Endothelial cell of umbilical vein (primary cell): Measurements from ENCODE around the gene CDH23. TPM values are rescaled to one million over a fixed set of nuclear protein-coding genes. Genes with fewer than 3 reads are reported as not detected.

Experiments used
- BruUV-seq: library from RNA; stranded (reverse); fragments of 400-500 nt; replicated peaks from 2 replicates; lab custom pipeline; 2021; lab: Mats Ljungman, UMichigan
- CTCF ChIA-PET: fragments of 300-600, 350-600 bp; sonication (Branson Sonifier 250); formaldehyde crosslinking; loops from one replicate; lab custom pipeline; 2021; ENCODE audit warnings: antibody characterized with exemption, inconsistent platforms; lab: Charles Lee
- POLR2A ChIA-PET: fragments of 300-600, 350-600 bp; sonication (Branson Sonifier 250); formaldehyde crosslinking; loops from one replicate; lab custom pipeline; 2021; ENCODE audit warnings: antibody characterized with exemption, inconsistent platforms; lab: Charles Lee
- DNase-seq: peaks from one replicate; pipeline ENCODE4 v3.0.0-alpha.2; 2011; ENCODE audit warnings: low read depth, low spot score
- FAIRE-seq: peaks from 2 replicates; lab custom pipeline; 2011; peaks lifted over from hg19 to GRCh38; lab: Jason Lieb, UNC
- H2AFZ ChIP-seq: 2 replicates; pipeline ENCODE4 v1.6.0; 2012; ENCODE audit warnings: low read depth, low read length, control low read depth, inconsistent platforms
- H3K27ac ChIP-seq: 2 replicates; pipeline ENCODE4 v1.5.1; 2011; ENCODE audit warnings: low read depth, mild to moderate bottlenecking, control low read depth, low read length, moderate library complexity; ENCODE audit not compliant: insufficient read depth
- H3K27me3 ChIP-seq, 2 experiments: 2 replicates each; pipeline versions ENCODE4 v1.6.0 to v1.6.1; 2011; ENCODE audit warnings: low read length in 2 of 2, mixed read lengths in 1 of 2; ENCODE audit not compliant: control insufficient read depth in 2 of 2, insufficient read depth in 2 of 2
- H3K36me3 ChIP-seq, 2 experiments: 2 replicates in 1 of 2; 3 replicates in 1 of 2; pipeline ENCODE4 v1.5.1; 2011; ENCODE audit warnings: low read length in 2 of 2, mild to moderate bottlenecking in 1 of 2, moderate library complexity in 1 of 2; ENCODE audit not compliant: control insufficient read depth in 2 of 2, insufficient read depth in 2 of 2; ENCODE audit errors: extremely low read depth in 1 of 2
- H3K4me1 ChIP-seq: 3 replicates; pipeline ENCODE4 v1.5.1; 2011; ENCODE audit warnings: mild to moderate bottlenecking, low read length; ENCODE audit not compliant: control insufficient read depth, insufficient read depth; ENCODE audit errors: extremely low read depth
- H3K4me2 ChIP-seq: 2 replicates; pipeline ENCODE4 v1.6.1; 2011; ENCODE audit warnings: low read length, control low read depth, mixed read lengths; ENCODE audit not compliant: insufficient read depth
- H3K4me3 ChIP-seq, 3 experiments: fragments of 200-600 bp in 1 of 3; sonication (generic), shearing (Covaris generic) in 1 of 3; replicated peaks in 1 of 3; 2 replicates each; pipeline ENCODE4 v1.5.1; 2011 to 2016; ENCODE audit warnings: control low read depth in 3 of 3, low read length in 3 of 3, mild to moderate bottlenecking in 2 of 3, inconsistent platforms in 1 of 3, low read depth in 1 of 3, moderate library complexity in 1 of 3; ENCODE audit not compliant: insufficient read depth in 1 of 3
- H3K79me2 ChIP-seq: 2 replicates; pipeline ENCODE4 v1.6.0; 2012; ENCODE audit warnings: low read length, inconsistent platforms; ENCODE audit not compliant: control insufficient read depth, insufficient read depth
- H3K9ac ChIP-seq: replicated peaks from 2 replicates; pipeline ENCODE3; 2011; ENCODE audit warnings: low read length, control low read depth; ENCODE audit not compliant: insufficient read depth; ENCODE audit errors: extremely low read depth
- H3K9me1 ChIP-seq: replicated peaks from 3 replicates; pipeline ENCODE4 v1.6.0; 2011; ENCODE audit warnings: mild to moderate bottlenecking, low read length; ENCODE audit not compliant: control insufficient read depth, insufficient read depth; ENCODE audit errors: extremely low read depth
- H3K9me3 ChIP-seq: replicated peaks from 2 replicates; pipeline ENCODE4 v1.5.1; 2012; ENCODE audit warnings: low read length, inconsistent platforms; ENCODE audit not compliant: control insufficient read depth, insufficient read depth
- H4K20me1 ChIP-seq: replicated peaks from 2 replicates; pipeline ENCODE3; 2011; ENCODE audit warnings: mild to moderate bottlenecking, low read length; ENCODE audit not compliant: control insufficient read depth, insufficient read depth; ENCODE audit errors: extremely low read depth
- CTCF ChIP-seq, 2 donors: IDR thresholded peaks; 1 replicate in 1 of 2; 2 replicates in 1 of 2; pipeline ENCODE4 v1.5.1; 2011; ENCODE audit warnings: low read length in 2 of 2, mild to moderate bottlenecking in 2 of 2, moderate library complexity in 2 of 2, control low read depth in 1 of 2, inconsistent platforms in 1 of 2, low read depth in 1 of 2; ENCODE audit not compliant: insufficient read depth in 1 of 2; ENCODE audit errors: extremely low read depth in 1 of 2
- EZH2 ChIP-seq: IDR thresholded peaks from 2 replicates; pipeline ENCODE4 v1.6.1; 2012; ENCODE audit warnings: borderline replicate concordance, low read depth, mild to moderate bottlenecking, moderate library complexity, low read length, inconsistent platforms; ENCODE audit not compliant: severe bottlenecking
- FOS ChIP-seq: IDR thresholded peaks from 2 replicates; pipeline ENCODE4 v1.6.1; 2011; ENCODE audit warnings: mild to moderate bottlenecking, low read length, moderate library complexity, borderline replicate concordance; ENCODE audit not compliant: insufficient read depth
- GATA2 ChIP-seq: IDR thresholded peaks from 2 replicates; pipeline ENCODE4 v1.7.0; 2011; ENCODE audit warnings: low read depth, mild to moderate bottlenecking, moderate library complexity, mixed read lengths, low read length; ENCODE audit not compliant: insufficient read length, insufficient read depth
- JUN ChIP-seq: IDR thresholded peaks from 2 replicates; pipeline ENCODE4 v1.6.1; 2011; ENCODE audit warnings: borderline replicate concordance, low read depth; ENCODE audit not compliant: insufficient read length, insufficient read depth
- MAX ChIP-seq: IDR thresholded peaks from 2 replicates; pipeline ENCODE4 v1.6.1; 2011; ENCODE audit not compliant: insufficient read depth, insufficient read length
- MYC ChIP-seq: IDR thresholded peaks from one replicate; pipeline ENCODE4 v1.6.1; 2011; ENCODE audit warnings: mild to moderate bottlenecking, low read depth, low read length
- POLR2A ChIP-seq: IDR thresholded peaks from 2 replicates; pipeline ENCODE4 v1.6.1; 2012; ENCODE audit warnings: low read depth, mild to moderate bottlenecking, control low read depth, low read length
- POLR2AphosphoS5 ChIP-seq: IDR thresholded peaks from 2 replicates; pipeline ENCODE4 v1.6.1; 2012; ENCODE audit warnings: low read depth, mild to moderate bottlenecking, control low read depth, low read length, moderate library complexity; ENCODE audit not compliant: insufficient read depth
- dilution Hi-C: fragments of 300-500 bp; cut with MboI; formaldehyde crosslinking; loops from one replicate; pipeline ENCODE4 v1.15.0; 2019; ENCODE audit warnings: low sequenced_read_pairs; ENCODE audit not compliant: extremely low pct_ligation_motif_present
- intact Hi-C: fragments of 100-400 bp; cut with micrococcal nuclease; formaldehyde crosslinking; loops from one replicate; pipeline ENCODE4 v1.10.0; 2022
- polyA plus RNA-seq, 4 experiments: library from polyadenylated mRNA; depleted of rRNA in 3 of 4; stranded (reverse) in 3 of 4; unstranded in 1 of 4; fragments of >200 nt; gene quantifications; 2 replicates each; pipeline versions ENCODE4 v1.2.1 to v1.2.3, GENCODE V29; 2011 to 2012; ENCODE audit warnings: missing spikeins in 1 of 4
- total RNA-seq: library from RNA; stranded (reverse); gene quantifications from 2 replicates; pipeline ENCODE4 v1.2.3, GENCODE V29; 2021

CDH23 gene
- total and polyA plus RNA-seq, 2 donors (not counting 3 experiments of a cell fraction or from before 2014, with no cell fraction given), result not detected

- ChIA-PET POLR2A (no interaction called here), CTCF (interaction anchor here (1.1 to 2.0 kb wide), 3 partner anchors 8 to 106 kb away, joined by 3 to 11 read pairs (median 5); partner anchors contain the start of gene SLC29A3)
- Histone ChIP-seq H3K9me3 (no peaks in the 10 kb centered on the region), H3K79me2 (no peaks in the 10 kb centered on the region), H3K9ac (no peak overlapping the region), H3K36me3 (no peaks in the 10 kb centered on the region), H2AFZ (no peak overlapping the region), H3K27ac (no peak overlapping the region), H3K4me3 (no peak overlapping the region), H3K4me2 (no peak overlapping the region), H3K27me3 (peaks cover 0 to 23% of the 10 kb centered on the region in 2 experiments), H4K20me1 (no peaks in the 10 kb centered on the region), H3K4me1 (no peaks in the 10 kb centered on the region), H3K9me1 (no peaks in the 10 kb centered on the region)
- intact Hi-C loops (no loop called here), dilution Hi-C loops (no loop called here)
- DNase-seq (no peak), FAIRE-seq (no peak)
- TF ChIP-seq MAX (no peak), JUN (no peak), MYC (no peak)
- BruUV-seq, result no TSS peak
Observed at GRCh38 chr10:71375952-71376351, 20.8 kb upstream of the CDH23 start.

GRCh38 chr10:71378336-71379117 lies 18.2 kb upstream of the CDH23 start:
- BruUV-seq, result no TSS peak
- no peak for FAIRE-seq
- dilution Hi-C loops, result no loop called here

More at GRCh38 chr10:71378336-71379117, 18.2 kb upstream of the CDH23 start:
- intact Hi-C loops, result no loop called here
- Histone ChIP-seq H3K9me1 (no peaks in the 10 kb centered on the region), H3K27ac (no peak overlapping the region), H3K9me3 (no peaks in the 10 kb centered on the region), H3K36me3 (no peaks in the 10 kb centered on the region), H2AFZ (no peak overlapping the region), H3K79me2 (no peaks in the 10 kb centered on the region), H3K27me3 (peaks cover 0 to 5% of the 10 kb centered on the region in 2 experiments), H3K4me2 (no peak overlapping the region), H3K4me1 (no peaks in the 10 kb centered on the region), H3K9ac (no peak overlapping the region), H3K4me3 (no peak overlapping the region), H4K20me1 (no peaks in the 10 kb centered on the region)
- ChIA-PET CTCF (interaction anchor here (0.9 to 2.6 kb wide), 9 partner anchors 18 to 476 kb away, joined by 3 to 9 read pairs (median 5); partner anchors contain the start of genes CDH23 and SLC29A3), POLR2A (no interaction called here)
- no peak for DNase-seq
- no peak for TF ChIP-seq POLR2AphosphoS5
- no peak for TF ChIP-seq EZH2
- TF ChIP-seq GATA2, result no peak
- TF ChIP-seq MYC, result no peak
- no peak for TF ChIP-seq CTCF (IDR thresholded peaks at IDR 0.05; ENCODE audit: extremely low read depth in 1 of 2, insufficient read depth in 1 of 2, low read depth in 1 of 2, low read length in 2 of 2)
- no peak for TF ChIP-seq JUN
- TF ChIP-seq POLR2A, result no peak
- no peak for TF ChIP-seq FOS
- TF ChIP-seq MAX, result no peak
